Stimulated activated CD8-positive, alpha-beta memory T cell treated with anti-CD3 and anti-CD28 coated beads, Interleukin-4, amount 100 ng/mL, for 4 hours (primary cell): ENCODE results near the gene KIAA1549.

Source experiments
- DNase-seq, 2 donors: peaks; one replicate each; pipeline ENCODE4 v3.0.0-alpha.2; 2020; ENCODE audit warnings: low read depth in 2 of 2, low spot score in 1 of 2

The KIAA1549 gene

DNA sequence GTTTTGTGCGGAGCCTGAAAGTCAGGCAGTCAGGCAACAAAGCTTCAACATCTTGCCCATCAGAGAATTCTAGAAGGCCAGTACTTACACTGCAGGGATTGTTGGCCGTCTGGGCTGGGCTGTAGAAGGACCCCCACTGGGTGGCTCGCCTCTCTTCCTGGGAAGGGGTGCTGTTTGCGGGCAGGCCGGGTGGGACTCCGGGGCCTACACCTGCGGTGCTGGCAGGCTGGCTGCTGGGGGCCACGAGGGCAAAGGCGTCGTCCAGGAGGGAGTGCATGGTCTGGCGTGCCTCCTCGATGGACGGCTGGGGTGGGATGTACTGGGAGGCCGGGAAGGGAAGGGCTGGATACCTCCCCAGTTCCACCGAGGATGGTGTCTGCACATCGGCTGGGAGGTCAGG is 120.1 kb downstream of the KIAA1549 start:
- no peak for DNase-seq

DNA sequence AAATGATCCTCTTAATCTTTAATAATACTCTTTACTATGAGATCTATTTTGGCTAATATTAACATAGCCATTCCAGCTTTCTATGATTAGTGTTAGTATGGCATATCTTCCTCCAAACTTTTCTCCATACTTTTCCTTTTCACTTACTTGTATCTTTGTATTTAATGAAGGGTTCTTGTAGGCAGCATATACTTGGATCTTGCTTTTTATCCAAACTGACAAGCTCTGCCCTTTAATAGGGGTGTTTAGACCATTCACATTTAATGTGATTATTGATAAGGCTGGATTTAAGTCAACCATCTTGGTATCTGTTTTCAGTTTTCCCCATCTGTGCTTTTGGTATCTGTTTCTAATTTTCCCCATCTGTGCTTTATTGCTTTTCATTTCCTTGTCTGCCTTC is 123.5 kb downstream of the KIAA1549 start:
- no peak for DNase-seq

DNA sequence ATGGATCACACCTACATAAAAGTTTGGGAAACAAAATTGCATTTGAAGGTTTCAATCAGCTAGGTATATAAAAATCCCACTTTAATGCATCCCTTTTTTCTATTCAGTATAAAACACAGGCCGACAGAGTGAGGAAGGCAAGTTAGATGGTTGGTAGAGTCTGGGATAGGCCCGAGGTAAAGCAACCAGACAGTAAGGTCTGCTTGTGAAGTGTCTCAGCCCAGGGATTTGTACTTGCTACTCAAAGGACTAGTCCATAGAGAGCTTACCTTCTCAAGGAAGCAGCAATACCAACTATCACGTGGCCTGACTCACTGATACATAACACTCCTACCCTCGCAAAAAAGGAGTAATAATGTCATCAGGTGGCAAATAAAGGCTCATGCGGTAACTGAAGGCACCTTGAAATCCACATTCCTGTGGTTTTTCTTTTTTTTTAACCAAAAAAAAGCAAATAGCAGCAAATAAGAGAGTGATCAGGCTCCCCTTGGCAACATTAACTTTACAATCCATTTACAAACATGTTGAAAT is 127.0 kb downstream of the KIAA1549 start:
- DNase-seq, result no peak

- no peak for DNase-seq
Observed at GRCh38 chr7:138853448-138853847, 127.7 kb downstream of the KIAA1549 start.

DNA sequence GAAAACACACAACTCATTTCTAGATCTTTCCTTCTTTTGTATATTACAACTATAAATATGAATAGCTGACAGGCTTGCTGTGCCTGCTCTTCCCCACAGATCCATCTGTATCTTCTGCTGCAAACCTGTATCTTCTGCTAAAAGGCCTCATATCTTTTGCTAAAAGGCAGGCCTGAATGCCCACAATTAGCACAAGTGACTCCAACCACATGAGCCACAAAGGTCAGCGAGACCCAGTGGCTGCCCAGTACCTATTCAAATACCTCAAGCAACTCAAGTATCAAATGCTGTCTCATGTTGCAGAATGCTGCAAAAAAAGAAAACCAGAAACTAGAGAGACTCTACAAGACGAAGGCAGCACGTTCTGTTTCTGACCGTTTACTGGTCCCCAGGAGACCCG is 128.7 kb downstream of the KIAA1549 start:
- no peak for DNase-seq

- no peak for DNase-seq
Observed at GRCh38 chr7:138849701-138850100, 131.5 kb downstream of the KIAA1549 start.

- DNase-seq, result no peak
Observed at GRCh38 chr7:138848056-138848980, 132.9 kb downstream of the KIAA1549 start.

GRCh38 chr7:138845711-138846110 is 135.5 kb downstream of the KIAA1549 start:
- no peak for DNase-seq

- no peak for DNase-seq
Observed at GRCh38 chr7:138843632-138844580, 137.3 kb downstream of the KIAA1549 start.

DNA sequence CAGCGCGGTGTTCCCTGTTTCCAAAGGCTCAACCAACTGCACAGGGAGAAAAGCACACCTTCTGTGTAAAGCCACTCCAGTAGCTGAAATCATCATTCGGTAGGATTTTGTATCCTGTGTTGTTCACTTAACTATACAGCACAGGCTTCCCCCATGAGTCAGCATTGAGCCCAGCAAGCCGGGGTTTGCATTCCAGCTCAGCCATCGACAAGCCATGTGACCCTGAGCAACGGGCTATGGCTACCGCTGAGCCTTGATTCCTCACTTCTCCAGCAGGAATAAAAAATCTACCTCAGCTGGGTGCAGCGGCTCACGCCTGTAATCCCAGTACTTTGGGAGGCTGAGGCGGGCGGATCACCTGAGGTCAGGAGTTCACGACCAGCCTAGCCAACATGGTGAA is 139.1 kb downstream of the KIAA1549 start:
- no peak for DNase-seq

- DNase-seq, result no peak
Observed at GRCh38 chr7:138838166-138838565, 143.0 kb downstream of the KIAA1549 start.

GRCh38 chr7:138837627-138838026 is 143.6 kb downstream of the KIAA1549 start:
- DNase-seq, result no peak

GRCh38 chr7:138835087-138835486 is 146.1 kb downstream of the KIAA1549 start:
- DNase-seq, result no peak

DNA sequence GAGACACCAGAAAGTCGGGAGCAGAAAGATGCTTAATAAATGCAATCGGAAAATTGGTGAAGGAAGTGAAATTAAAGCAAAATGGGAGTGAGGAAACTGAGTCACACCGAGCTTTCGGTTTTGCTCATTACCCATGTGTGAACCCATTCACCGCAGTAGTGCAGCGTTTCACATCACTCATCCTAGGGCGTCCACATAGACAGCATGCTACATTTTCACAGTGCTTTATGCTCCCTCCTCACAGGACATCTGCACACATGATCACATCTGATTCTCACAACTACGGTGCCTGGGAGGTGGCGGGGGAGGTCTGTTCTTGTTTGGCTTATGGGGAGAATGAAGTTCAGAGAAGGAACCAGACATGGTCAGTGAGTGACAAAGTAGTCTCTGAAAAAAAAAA is 146.6 kb downstream of the KIAA1549 start:
- no peak for DNase-seq

- no peak for DNase-seq
Observed at GRCh38 chr7:138833596-138833995, 147.6 kb downstream of the KIAA1549 start.

DNA sequence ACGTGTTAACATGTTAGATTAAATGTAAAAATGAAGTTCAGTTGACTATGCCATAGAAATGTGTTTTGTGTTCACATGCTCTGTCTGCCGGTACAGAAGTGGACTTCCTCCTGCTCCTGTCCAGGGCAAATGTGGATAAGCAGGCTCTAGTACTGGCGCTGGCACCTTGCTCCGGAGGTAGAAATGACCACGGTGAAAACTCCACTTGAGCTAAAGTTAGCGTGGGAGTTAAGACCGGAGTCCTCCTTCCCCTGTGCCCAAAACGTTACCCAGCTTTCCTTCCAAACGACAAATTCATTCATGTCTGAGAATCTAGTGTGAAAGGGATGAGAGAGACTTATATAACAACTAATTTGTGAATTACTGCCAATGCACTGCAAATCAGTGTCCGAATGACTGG is 148.2 kb downstream of the KIAA1549 start:
- no peak for DNase-seq

GRCh38 chr7:138829335-138829734 is 151.9 kb downstream of the KIAA1549 start:
- no peak for DNase-seq

GRCh38 chr7:138828302-138828701 is 152.9 kb downstream of the KIAA1549 start:
- no peak for DNase-seq

DNA sequence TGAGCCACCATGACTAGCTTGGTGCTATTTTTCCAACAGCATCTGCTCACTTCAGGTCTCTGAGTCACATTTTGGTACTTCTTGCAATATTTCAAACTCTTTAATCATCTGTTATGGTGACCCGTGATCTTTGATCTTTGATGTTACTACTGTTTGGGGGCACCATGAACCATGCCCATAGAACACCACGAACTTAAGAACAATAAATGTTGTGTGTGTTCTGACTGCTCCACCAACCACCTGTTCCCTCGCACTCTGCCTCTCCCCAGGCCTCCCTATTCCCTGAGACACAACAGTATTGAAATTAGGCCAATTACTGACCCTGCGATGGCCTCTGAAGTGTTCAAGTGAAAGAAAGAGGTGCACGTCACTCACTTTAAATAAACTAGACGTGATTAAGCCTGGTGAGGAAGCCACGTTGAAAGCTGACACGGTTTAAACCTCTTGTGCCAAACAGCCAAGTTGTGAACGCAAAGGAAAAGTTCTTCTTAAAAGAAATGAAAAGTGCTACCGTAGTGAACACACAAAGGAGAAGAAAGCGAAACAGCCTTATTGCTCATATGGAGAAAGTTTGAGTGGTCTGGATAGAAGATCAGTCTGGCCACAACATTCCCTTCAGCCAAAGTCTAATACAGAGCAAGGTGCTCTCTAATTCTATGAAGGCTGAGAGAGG is 156.0 kb downstream of the KIAA1549 start:
- no peak for DNase-seq

- no peak for DNase-seq
Observed at GRCh38 chr7:138822867-138823535, 158.2 kb downstream of the KIAA1549 start.

- no peak for DNase-seq
Observed at GRCh38 chr7:138821912-138822311, 159.3 kb downstream of the KIAA1549 start.
